OCI-M2 (cell line): Measurements from ENCODE around the gene NAA50.
A peak's percentile ranks its signal among the peaks of the same experiment; 100 is the strongest.

Experiments
- DNase-seq: peaks from one replicate; lab custom pipeline; 2025; ENCODE audit not compliant: unreplicated experiment; lab: John Stamatoyannopoulos, UW

The NAA50 gene

DNA sequence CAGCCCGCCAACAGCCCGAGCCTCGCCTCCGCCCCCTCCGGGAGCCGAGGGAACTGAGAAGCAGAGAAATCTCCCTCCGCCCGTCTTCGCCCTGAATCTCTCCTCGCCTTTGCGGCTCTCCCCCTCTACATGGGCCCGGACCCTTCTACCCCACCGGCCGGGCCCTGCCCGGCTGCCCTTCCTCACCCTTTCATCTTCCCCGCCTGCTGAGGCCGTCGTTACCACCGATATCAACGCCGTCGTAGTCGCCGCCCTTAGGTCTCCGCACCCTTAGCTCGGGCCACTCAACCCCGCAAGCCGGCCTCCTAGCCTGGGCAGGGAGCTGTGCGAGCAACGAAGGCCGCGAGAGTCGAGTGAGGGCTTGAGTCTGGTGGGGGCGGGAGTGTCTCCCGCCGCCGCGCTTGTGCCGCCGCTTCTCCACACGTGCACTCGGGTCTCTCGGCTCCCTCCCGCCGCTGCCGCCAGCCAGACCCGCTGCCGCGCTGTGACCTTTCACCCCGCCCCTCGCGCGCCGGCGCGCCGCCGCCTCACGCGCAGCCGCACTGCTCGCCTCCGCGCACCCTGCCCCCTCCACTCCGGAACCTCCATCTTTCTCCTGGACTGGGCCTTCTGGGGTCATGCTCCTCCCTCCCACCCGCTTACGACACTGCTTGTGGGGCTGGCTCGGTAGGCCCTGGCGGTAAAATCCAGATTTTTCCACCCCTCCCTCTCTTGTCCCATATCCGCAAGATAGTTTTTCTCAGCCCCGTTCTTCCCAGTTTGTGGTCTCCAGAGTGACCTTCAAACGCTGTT lies at the start of gene NAA50:
Gene NAA50 (minus strand): TSS at position 494 of the 792 bp plus-strand sequence. CDS start 300 bp downstream, at position 194.
- DNase-seq: peak; percentile 26

DNA sequence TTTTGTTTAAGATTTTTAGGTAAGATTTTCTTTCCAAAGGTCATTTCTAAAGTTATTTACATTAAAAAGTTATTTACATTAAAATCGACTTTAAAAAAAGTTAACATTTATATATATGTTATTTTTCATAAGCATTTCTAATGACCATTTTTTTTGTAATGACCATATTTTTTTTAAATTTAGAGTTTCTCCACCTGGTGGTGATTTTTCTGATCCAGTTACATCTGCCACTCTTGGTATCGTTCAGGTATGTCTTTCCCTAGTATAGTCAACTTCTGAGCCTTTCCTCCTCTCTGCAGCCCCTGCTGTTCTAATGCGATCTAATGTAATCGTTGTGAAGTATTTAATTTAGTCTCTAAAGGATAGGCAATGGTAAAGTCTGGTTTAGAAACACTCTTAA lies 49.6 kb upstream of the NAA50 start:
- DNase-seq: no peak

DNA sequence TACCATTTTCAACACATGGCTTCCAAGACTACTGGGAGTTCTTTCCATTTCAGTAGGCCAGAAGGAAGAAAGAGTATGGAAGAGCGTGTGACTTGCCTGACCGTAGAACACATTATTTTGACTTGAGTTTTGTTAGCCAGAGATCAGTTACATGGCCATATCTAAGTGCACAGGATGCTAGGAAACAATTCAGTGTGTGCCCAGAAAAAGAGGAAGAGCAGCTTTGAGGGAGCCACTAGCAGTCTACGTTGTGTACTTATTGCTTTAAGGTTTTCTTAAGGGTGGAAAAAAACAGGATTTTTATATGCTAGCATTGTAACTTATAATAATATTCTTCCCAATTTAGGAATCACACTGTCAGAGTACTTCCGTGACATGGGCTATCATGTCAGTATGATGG lies 48.5 kb upstream of the NAA50 start:
- no peak for DNase-seq

DNA sequence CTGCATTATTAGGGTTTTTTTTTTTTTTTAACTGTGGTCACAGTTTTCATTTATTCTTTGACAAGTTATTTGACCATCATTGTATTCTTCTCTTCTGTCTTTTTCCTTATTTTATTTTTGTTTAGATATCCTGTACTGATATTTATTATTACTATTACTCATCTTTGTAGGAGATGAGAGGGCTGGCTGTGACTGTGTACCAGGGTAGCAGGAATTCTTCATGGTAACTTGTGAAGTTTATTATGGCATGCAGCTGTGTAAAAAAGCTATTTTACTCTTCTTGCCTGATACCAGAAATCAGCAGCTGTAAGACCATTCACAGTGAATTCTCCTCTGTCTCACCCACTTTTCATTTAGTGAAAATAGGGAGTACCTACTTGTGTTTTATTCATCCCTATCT lies 45.3 kb upstream of the NAA50 start:
- DNase-seq: no peak

DNA sequence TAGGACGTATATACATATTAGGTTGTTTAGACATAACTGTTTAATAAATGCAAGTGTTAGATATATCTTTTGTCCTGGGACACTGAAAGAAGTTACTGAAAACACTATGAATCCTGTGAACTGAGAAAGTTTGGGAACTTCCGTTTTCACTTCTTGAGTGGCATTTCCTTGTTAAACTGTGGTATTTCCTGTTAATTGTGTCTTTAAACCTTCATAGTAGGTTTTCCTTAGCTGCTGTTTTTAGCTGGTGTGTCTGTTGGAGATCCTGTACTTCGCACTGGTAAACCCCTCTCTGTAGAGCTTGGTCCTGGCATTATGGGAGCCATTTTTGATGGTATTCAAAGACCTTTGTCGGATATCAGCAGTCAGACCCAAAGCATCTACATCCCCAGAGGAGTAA lies 37.9 kb upstream of the NAA50 start:
- no peak for DNase-seq

DNA sequence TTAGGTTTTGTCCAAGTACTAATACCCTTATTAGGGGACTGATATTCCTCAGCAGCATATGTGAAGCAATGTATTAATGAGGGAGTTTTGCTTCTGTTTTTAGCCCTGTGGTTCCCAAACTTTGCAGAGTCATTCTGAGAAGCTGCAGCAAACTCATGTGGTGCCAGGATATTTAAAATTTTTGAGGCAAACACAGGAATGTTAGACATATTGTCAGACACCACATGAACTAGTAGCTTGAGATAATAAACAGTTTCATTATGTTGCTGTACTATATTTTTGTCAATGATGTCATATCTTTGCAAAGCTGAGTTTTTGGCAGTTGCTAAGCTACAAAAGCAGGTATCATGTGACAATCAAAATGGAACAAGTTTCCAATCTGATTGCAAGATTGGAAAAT lies 37.4 kb upstream of the NAA50 start:
- DNase-seq: no peak

DNA sequence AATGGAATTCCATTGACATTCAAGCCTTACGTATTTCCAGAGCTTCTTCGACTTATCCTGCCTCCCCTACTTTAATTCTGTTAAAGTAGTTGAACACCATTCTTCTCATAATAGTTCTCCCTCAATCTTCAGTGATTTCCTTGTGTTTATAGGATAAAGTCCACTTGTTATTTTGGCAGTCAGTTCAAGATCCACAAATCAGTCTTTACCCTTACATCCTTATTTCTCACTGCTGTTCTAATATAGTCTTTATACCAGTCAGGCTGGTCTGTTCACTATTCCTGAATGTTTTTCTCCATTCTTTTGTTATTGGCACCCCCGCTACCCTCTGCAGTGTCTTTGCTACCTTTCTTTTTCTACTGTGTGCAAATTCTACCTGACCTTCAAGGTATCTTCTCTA lies 30.5 kb upstream of the NAA50 start:
- DNase-seq: no peak

DNA sequence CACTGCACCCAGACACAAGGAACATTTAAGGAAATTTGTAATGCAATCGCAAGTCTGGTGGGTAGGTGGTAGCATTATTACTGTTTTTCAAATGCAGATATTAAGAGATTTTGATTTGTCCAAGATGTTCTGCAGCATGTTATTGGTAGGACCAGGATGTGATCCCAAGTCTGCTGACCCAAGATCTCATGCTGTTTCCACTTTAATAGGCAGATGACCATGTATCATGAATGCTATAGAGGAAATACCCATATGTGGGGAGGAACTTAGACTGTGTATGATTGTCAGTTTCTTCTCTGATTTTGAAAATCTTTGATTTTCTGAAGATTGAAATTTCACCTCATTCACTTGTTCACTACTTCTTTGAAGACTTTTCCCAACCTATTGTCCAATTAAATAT lies 29.5 kb upstream of the NAA50 start:
- DNase-seq: no peak

DNA sequence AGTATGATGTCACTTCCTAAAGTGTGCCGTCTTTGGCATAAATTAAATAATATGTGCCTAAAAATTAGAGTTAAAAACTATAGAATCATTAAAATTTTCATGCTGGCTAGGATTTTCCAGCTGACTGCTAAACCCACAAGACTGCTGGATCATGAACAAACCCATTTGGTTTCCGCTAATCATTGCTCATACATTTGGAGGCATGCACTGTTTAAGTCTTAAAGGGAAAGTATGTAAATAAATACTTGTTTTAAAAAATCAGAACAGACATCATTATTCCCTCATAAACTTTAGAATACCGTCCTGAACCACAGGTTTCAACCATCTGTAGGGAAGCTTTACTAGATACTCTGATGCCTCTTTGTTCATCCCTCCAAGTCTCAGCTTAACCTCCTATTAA lies 27.3 kb upstream of the NAA50 start:
- no peak for DNase-seq

DNA sequence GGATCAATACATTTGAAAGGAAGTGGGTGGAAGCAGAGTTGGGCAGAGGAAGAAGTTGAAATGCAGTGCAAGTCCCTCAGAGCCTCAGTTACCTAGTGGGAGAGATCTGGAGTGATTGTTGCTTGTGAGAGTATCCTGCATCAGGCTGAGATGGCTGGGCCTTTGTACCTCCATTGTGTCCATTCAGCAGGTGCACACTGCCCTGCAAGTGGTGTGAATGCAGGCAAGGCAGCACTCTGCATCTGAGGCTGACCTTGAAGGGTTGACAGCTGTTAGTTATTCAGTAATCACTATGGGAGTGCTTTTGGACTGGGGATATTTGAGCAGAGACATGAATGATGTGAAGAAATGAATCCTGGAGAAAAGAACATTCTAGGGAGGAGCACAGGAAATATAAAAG lies 25.9 kb upstream of the NAA50 start:
- no peak for DNase-seq

DNA sequence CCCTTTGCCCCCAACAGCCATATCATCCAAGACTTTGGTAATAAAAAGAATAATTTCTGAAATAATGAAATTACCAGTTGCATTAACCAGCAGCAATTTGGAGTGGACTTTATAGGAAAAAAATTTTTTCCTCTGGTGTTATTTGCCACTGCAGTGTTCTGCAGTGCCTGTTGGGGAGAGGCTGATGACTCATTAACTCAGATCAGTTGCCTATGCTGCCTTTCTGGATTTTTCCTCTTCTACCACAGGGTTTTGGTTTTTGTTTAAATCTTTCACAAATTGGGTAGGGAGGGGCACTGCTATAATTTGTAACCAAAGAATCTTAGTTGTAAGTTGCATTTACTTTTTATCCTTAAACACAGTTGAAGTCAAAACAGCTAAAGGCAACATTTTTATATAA lies 23.5 kb upstream of the NAA50 start:
- no peak for DNase-seq

DNA sequence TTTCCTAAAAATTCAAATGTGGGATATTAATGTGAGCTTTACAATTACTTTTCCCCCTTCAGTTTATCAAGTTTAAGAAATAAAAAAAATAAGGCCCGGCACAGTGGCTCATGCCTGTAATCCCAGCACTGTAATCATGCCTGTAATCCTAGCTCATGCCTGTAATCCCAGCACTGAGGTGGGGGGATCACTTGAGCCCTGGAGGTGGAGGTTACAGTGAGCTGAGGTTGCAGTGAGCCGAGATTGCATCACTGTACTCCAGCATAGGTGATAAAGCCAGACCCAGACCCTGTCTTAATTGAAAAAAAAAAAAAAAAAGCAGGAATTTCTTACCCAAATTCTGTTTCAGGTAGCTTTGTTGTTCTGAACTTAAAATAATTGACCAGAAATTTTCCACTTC lies 18.6 kb upstream of the NAA50 start:
- no peak for DNase-seq

DNA sequence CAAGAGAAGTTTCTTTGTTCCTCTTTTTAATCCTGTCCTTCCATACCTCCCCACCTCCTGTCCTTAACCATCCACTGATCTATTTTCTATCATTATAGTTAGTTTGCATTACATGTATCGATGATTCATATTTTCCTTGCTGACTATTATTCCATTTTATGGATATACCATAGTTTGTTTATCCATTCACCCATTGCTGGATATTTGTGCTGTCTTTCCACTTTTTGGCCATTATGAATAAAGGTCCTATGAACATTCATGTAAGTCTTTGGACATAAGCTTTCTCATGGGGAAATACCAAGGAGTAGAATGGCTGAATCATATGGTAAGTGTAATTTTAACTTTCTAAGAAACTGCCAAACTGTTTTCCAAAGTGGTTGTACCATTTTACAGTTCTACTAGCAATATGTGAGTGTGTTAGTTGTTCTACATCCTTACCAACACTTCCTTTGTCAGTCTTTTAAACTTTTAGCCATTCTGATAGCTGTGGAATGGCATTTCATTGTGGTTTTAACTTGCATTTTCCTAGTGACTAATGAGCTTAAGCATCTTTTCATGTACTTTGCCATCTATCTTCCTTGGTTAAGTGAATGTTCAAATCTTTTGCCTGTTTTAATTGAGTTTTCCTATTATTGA lies 12.5 kb upstream of the NAA50 start:
- DNase-seq: no peak

DNA sequence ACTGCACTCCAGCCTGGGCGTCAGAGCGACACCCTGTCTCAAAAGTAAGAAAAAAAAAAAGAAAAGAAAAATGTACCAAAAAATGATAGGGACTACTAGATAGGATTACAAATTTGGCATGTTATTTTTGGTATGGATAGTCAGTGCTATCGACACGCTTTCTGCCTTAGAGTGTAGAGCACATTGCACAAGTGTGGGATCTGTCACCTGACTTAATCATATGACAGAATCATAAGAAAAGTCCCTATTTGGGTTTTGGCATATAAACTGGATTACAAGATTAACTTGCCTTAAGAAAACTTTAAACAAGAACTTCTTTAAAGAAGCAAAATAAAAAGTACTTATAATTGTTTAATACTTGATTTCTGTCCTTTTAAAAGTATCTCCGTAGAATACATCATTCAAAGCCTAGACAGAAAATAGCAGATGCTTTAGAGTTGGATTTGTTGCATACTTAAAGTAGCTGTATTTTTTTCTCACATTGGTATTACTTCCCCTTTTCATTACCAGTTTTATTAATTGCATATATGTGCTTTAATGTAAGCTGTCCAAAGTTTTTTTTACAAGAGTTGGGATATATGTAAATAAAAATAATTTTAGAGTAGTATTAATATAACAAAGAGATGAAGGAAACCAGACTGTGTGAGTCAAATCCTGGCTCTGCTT lies 8.6 kb upstream of the NAA50 start:
- no peak for DNase-seq

DNA sequence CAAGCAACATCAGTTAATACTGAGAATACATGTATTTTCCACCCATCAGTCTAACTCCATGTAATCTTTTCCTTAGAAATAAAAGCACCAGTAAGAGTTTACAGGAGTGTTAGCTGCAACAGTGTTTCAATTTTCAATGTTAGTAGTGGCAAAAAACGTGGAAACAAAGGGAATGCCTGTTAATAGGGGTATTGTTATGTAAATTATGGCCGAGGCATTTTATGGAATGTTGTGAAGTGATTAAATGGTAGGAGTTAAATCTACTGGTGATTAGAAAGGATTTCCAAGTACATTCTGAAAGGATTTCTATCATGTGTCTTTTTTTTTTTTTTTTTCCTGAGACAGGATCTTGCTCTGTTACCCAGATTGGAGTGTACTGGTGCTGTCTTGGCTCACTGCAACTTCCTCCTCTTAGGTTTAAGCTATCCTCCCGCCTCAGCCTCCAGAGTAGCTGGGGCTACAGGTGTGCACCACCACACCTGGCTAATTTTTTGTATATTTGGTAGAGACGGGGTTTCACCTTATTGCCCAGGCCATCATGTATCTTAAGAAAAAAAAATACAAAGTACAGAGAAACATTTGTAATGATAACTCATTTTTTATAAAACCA lies 7.4 kb upstream of the NAA50 start:
- no peak for DNase-seq

DNA sequence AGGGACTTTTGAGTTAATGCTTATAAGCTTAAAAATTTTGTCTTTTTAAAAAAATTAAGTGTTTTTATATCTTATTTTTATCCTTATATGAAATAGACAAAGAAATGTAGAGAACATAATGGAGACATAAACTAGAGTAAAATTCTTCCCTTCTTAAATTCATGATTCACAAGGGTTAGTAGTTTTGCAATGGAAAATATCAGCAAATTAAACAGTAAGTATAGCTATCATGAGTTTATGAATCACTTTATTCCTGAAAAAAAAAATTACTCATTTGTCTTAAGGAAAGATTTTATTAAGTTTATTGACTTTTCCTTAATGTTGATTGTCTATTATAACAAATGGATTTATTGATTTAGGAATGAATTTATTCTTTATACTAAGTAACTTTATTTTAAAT lies 5.1 kb upstream of the NAA50 start:
- DNase-seq: no peak

DNA sequence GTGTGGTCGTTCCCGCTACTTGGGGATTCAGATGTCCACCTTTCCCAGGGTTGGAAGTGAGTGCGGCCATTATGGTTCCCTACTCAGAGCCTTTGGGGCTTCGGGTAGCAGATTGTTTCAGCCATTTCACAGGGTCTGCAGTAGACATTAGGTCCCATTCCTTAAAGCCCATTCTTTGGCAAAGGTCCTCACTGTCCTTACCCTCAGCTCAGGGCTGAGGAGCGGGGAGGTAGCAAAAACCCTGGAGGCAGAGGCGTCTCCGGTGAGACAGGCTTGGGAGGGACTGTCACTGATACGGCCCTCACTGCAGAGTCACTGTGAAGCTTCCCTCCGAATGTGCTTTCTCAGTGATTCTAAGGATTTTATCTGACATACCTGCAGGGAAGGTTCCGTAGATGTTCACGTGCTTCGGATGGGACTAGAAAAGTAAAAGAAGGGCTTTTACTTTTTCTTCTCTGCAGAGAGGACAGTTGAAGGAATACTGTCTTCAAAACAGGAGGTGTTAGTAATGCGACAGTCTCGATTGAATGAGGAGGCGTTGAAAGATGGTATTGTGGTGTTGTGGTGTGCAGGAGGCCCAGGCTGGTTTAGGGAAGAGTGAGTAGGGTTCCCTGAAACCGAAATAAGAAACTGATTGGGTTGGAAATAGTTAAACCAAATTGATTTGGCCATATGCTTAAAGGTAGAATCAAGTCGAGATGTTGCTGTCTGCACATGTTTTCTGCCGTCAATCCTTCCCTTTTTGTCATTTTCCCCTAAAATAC lies 1.4 kb upstream of the NAA50 start:
- no peak for DNase-seq

DNA sequence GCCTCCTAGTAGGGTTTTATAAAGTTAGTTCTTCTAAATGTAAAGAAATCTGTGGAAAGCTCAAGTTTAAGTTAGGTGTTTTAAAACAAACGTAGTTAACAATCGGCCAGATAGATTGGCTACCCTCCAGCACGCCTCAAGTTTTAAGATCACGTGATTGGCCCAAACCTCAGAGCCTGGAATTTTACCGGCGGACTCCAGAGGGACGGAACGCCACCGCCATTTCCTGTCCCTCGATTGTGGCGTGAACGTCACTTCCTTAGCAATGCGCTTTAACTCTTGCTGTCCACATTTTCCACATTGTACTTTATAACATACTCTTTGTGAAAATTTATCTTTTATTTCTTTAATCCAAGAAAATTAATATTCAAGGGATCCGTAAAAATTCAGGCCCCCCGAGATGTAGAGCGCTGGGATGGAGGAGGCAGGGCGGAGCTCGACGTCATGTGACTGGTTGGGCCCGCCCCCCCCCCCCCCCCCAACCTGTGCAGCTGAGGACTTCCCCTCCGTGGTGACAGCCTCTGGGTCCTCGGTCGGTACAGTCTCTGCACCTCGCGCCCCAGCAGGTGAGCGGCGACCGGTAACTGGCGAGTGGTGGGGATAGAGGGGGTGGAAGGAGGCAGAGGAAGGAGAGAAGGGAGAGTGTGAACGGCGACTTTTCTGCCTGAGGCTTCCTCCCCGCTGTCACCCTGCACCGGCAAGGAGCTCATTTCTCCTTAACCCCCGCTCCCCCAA lies 666 bp upstream of the NAA50 start, which contains the start of gene ATP6V1A:
Gene ATP6V1A (plus strand): TSS at position 488 of the 735 bp plus-strand sequence. CDS start 31,719 bp downstream, outside the sequence.
- peak; percentile 56 for DNase-seq

DNA sequence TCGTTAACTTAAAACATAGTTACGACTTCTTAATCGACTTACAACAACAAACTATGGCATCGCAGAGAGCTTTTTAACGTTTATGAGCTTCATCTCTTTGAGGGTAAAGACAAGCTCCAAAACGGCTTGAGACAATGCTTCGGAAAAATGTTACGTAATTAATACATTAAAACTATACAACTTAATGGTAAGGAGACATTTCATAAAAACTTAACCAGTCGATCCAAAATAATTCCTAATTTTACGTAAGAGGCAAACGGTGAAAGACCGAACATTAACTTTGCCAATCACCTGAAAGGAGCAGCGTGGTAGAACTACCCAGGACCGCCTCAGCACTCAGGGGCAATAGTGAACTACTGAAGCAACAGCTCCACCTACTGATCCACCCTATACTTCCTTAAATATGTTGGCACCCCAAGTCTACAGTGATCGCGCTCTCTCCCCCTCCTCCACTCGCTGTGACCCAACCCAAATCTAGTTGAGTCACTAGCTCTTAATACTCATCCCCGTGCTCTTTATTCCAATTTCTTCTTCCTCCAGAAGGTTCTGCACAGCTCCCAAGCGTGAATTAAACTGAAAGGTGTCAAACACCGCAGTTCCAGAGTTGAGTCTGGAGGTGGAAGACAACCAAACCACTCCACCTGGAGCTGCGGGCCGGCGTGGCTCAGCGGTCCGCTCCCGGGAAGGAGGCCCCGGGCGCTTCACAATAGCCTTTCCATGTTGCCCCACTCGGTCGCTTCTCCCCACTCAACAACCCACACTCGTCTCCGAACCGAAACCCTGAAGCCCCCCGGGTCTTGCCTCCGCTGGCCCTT lies 901 bp downstream of the NAA50 start:
- DNase-seq: peak; percentile 24
